ENCODE measurements around the gene ARX. TPM values are rescaled to one million over a fixed set of nuclear protein-coding genes. Genes with fewer than 3 reads are reported as not detected.
A peak's percentile ranks its signal among the peaks of the same experiment; 100 is the strongest.

The ARX gene
- total RNA-seq, 2 donors from 2014 or later = 0.09 TPM; not detected in 1

DNA sequence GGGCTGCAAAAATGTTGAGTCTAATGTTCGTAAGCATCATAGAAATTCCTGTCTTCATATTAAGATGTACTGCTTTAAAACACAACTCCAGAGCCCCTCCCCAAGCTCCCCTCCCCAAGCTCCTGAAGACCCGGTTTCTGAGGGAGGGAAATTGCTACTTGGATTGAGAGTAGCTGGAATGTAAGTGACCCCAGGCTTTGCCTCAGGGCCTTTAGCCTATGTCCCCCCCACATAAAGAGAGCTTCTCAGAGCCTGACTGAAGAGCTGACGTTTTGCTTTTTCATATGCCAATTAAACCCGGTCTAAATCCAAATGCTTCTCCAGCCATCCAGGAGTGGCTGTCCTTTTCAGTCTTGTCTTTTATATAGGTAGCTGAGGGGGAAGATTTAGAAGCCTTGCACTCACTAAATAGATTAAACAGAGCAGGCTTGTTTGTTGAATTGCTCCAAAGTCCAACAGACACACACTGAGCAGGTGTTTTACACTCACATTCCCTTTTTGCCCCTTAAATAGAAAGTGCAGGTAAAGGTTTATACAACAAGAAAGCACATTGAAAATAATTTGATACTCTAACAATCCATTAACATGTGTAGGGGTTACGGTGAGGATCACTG lies 19.6 kb downstream of the ARX start:
- H3K4me1 ChIP-seq (ENCODE audit: control insufficient read depth, insufficient read depth, low read length) = no peaks in the 10 kb centered on the region
- DNase-seq = no peak
- Mint-ChIP-seq H3K4me1 (peaks cover 34% of the 10 kb centered on the region), H3K36me3 (ENCODE audit: low read depth) (peaks cover 17% of the 10 kb centered on the region), H3K4me3 (no peak overlapping the region), H3K27ac (no peak overlapping the region), H3K9me3 (no peaks in the 10 kb centered on the region), H3K27me3 (ENCODE audit: insufficient read depth) (peaks cover 81% of the 10 kb centered on the region)
- TF ChIP-seq, protein P1, sequence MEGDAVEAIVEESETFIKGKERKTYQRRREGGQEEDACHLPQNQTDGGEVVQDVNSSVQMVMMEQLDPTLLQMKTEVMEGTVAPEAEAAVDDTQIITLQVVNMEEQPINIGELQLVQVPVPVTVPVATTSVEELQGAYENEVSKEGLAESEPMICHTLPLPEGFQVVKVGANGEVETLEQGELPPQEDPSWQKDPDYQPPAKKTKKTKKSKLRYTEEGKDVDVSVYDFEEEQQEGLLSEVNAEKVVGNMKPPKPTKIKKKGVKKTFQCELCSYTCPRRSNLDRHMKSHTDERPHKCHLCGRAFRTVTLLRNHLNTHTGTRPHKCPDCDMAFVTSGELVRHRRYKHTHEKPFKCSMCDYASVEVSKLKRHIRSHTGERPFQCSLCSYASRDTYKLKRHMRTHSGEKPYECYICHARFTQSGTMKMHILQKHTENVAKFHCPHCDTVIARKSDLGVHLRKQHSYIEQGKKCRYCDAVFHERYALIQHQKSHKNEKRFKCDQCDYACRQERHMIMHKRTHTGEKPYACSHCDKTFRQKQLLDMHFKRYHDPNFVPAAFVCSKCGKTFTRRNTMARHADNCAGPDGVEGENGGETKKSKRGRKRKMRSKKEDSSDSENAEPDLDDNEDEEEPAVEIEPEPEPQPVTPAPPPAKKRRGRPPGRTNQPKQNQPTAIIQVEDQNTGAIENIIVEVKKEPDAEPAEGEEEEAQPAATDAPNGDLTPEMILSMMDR (conservative IDR thresholded peaks at IDR 0.05) = no peak
- H3K27ac ChIP-seq (ENCODE audit: low read depth, low read length) = no peak overlapping the region
- H3K9ac ChIP-seq (ENCODE audit: extremely low read depth, low read length, poor library complexity, severe bottlenecking) = no peak overlapping the region
- H3K9me3 ChIP-seq (ENCODE audit: control insufficient read depth, low read length) = no peaks in the 10 kb centered on the region
- H3K36me3 ChIP-seq (ENCODE audit: control insufficient read depth, insufficient read depth, low read length) = no peaks in the 10 kb centered on the region
- H3K4me3 ChIP-seq (ENCODE audit: low read length) = no peak overlapping the region
- WGBS, 2 experiments (ENCODE audit: insufficient coverage in 1 of 2, insufficient read length in 1 of 2) = 69% methylated on average over 3 of the region's 5 CpGs; no CpG with 5 or more reads in 1 of the 2 experiments
- H3K27me3 ChIP-seq (ENCODE audit: control insufficient read depth, insufficient read depth, low read length, poor library complexity, severe bottlenecking) = peaks cover 28% of the 10 kb centered on the region

DNA sequence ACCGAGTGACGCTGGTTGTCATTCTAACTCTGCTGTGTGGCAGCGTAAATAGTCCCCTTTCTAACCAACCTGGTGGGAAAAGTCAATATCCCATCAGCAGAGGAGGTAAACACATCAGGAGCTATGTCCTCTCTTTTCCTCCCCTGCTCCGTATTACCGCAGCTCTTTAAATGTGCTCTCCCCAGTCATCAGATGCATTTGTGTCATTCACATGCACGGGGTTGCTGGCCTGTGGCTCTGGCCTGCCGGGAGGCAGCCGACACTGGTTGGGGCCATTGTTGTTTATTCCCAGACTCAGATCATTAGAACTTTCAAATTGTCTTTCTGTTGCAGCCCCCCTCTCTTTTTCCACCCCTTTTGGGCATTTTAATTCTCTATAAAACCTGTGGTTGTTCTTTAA lies 21.9 kb downstream of the ARX start:
- WGBS, 2 experiments (ENCODE audit: insufficient coverage in 1 of 2, insufficient read length in 1 of 2) = 64 to 69% methylated on average over 5 to 8 of the region's 8 CpGs

DNA sequence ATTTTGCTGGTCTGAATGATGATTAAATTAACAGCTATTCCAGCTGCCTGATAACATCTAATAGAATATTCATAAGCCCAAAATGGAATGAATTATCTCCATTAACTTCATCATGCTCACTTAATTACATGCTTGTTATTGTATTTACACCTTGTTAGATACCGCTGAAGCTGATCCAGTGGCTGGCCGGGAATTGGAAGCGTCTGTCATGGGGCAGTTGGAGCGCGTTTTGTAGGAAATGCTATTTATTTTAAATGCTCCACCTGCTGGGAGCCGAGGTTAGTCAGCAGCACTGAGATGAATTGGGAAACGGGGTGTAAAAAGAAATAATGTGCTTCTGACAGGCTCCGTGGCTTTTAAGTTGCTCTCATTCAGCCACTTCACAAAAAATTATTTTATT lies 25.2 kb downstream of the ARX start:
- 41 to 56% methylated on average over 3 to 7 of the region's 8 CpGs for WGBS, 2 experiments (ENCODE audit: insufficient coverage in 1 of 2, insufficient read length in 1 of 2)

More for the DNA sequence above, 21.9 kb downstream of the ARX start:
- H3K9me3 Mint-ChIP-seq = no peaks in the 10 kb centered on the region
- Histone ChIP-seq H3K27ac (ENCODE audit: low read depth, low read length) (no peak overlapping the region), H3K4me1 (ENCODE audit: control insufficient read depth, insufficient read depth, low read length) (no peaks in the 10 kb centered on the region), H3K9ac (ENCODE audit: extremely low read depth, low read length, poor library complexity, severe bottlenecking) (no peak overlapping the region), H3K9me3 (ENCODE audit: control insufficient read depth, low read length) (no peaks in the 10 kb centered on the region), H3K27me3 (ENCODE audit: control insufficient read depth, insufficient read depth, low read length, poor library complexity, severe bottlenecking) (peaks cover 5% of the 10 kb centered on the region), H3K4me3 (ENCODE audit: low read length) (no peak overlapping the region), H3K36me3 (ENCODE audit: control insufficient read depth, insufficient read depth, low read length) (no peaks in the 10 kb centered on the region)
- DNase-seq = peak; percentile 57
- H3K4me3 Mint-ChIP-seq = no peak overlapping the region
- H3K4me1 Mint-ChIP-seq = peaks cover 31% of the 10 kb centered on the region
- H3K27ac Mint-ChIP-seq = no peak overlapping the region
- H3K36me3 Mint-ChIP-seq (ENCODE audit: low read depth) = peaks cover 22% of the 10 kb centered on the region
- TF ChIP-seq, protein P1 (conservative IDR thresholded peaks at IDR 0.05) = no peak
- peaks cover 58% of the 10 kb centered on the region for H3K27me3 Mint-ChIP-seq (ENCODE audit: insufficient read depth)

More for the DNA sequence above, 25.2 kb downstream of the ARX start:
- no peaks in the 10 kb centered on the region for H3K4me1 ChIP-seq (ENCODE audit: control insufficient read depth, insufficient read depth, low read length)
- Mint-ChIP-seq H3K4me3 (no peak overlapping the region), H3K4me1 (peaks cover 28% of the 10 kb centered on the region), H3K27ac (no peak overlapping the region), H3K36me3 (ENCODE audit: low read depth) (peaks cover 16% of the 10 kb centered on the region), H3K9me3 (no peaks in the 10 kb centered on the region), H3K27me3 (ENCODE audit: insufficient read depth) (peaks cover 26% of the 10 kb centered on the region)
- no peaks in the 10 kb centered on the region for H3K36me3 ChIP-seq (ENCODE audit: control insufficient read depth, insufficient read depth, low read length)
- H3K9ac ChIP-seq (ENCODE audit: extremely low read depth, low read length, poor library complexity, severe bottlenecking) = no peak overlapping the region
- no peak overlapping the region for H3K27ac ChIP-seq (ENCODE audit: low read depth, low read length)
- TF ChIP-seq, protein P1 (conservative IDR thresholded peaks at IDR 0.05) = peak; percentile 71
- no peaks in the 10 kb centered on the region for H3K27me3 ChIP-seq (ENCODE audit: control insufficient read depth, insufficient read depth, low read length, poor library complexity, severe bottlenecking)
- no peaks in the 10 kb centered on the region for H3K9me3 ChIP-seq (ENCODE audit: control insufficient read depth, low read length)
- H3K4me3 ChIP-seq (ENCODE audit: low read length) = no peak overlapping the region
- peak; percentile 72 for DNase-seq

Measured in endodermal cell (in vitro differentiated cells).